IPS-18c (cell line): Measurements from ENCODE around the gene NAPG.
"Not testable (repeated sequence)": the region's sequence is repeated elsewhere in the genome, so short reads cannot be mapped to it uniquely, and the experiment has no call there.

Experiments used
- H3K4me3 ChIP-seq: 2 replicates; pipeline ENCODE4 v1.7.0; 2013; ENCODE audit warnings: low read depth, mild to moderate bottlenecking, low read length, moderate library complexity; ENCODE audit not compliant: insufficient read depth
- H3K9me3 ChIP-seq: one replicate; pipeline ENCODE4 v1.6.1; 2013; ENCODE audit warnings: mild to moderate bottlenecking, low read length, moderate library complexity; ENCODE audit not compliant: control insufficient read depth, insufficient read depth

The NAPG gene

GRCh38 chr18:10562773-10563160, 36.9 kb downstream of the NAPG start:
- H3K4me3 ChIP-seq, result no peak overlapping the region
- H3K9me3 ChIP-seq, result no peaks in the 10 kb centered on the region

DNA sequence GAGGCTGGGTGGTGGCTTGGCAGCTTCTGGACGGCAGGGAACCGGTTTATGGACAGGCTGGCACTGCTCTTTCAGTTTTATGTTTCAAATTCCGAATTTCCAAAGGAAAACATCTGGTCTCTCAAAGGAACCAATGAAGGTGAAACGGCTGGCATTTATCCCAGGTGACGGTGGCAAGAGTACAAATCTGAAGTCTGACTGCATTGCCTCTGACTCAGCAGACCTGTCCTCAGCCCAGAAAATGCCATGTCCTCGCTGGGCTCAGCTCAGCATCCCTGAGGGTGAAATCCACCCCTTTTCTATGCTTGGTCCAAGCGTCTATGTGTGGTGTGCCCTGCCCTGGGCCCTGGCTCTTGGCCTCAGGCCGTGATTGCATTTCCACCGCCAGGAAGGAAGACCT, 38.1 kb downstream of the NAPG start:
- H3K9me3 ChIP-seq, result no peaks in the 10 kb centered on the region
- H3K4me3 ChIP-seq, result no peak overlapping the region

DNA sequence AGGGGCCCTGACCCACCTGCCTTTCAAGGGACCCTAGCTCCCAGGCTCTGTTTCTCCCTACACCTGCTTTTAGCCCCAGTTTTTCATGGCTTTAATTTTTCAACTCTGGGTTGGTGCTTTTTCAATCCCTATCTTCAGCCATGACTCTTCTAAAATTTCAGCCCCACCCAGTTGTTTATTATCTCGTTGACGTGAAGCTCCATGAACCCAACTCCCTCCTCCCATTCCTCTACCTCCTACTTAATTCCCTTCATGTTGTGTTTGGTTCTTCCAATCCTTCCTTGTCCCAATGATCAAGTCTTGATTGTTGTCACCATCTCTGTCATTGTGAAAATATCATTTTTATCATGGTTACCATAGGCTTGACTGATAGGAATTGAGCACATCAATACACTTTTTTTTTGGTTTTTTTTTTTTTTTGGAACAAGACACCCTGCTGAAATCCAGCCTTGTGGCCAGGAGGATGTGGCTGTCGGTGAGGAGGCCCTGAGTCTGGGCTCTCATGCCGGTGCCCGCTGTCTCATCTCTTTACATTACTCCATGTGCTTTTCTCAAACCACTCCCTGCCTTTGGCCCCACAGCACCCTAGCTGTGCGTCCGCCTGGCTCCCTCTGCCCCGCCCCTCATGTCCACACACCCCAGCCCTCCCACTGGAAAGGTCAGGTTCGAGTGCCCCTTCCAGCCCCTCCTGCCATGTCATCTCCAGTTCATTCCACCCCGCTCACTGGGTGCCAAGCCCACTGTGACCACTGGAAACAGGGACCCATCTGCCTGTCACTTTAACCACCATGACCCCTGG, 39.3 kb downstream of the NAPG start:
- no peaks in the 10 kb centered on the region for H3K9me3 ChIP-seq
- no peak overlapping the region for H3K4me3 ChIP-seq

DNA sequence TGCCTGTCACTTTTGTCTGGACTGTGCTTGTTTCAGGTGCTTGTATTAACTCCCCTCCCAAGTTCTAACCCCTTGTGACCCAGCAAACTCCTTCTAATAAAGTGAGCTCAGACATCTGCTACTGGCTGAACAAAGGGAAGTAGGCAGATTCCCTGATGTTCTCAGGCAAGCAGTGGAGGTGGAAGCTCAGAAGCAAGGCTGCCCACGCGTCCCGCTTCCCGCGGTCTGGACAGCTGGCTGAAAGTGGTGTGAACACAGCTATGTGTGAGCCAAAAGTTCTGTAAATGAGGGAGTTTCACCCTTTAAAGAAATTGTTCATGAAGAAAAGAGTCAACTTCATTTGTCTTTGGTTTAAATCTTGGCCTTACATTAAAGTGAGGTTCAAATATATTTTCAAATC, 40.0 kb downstream of the NAPG start:
- Histone ChIP-seq H3K4me3 (no peak overlapping the region), H3K9me3 (no peaks in the 10 kb centered on the region)

DNA sequence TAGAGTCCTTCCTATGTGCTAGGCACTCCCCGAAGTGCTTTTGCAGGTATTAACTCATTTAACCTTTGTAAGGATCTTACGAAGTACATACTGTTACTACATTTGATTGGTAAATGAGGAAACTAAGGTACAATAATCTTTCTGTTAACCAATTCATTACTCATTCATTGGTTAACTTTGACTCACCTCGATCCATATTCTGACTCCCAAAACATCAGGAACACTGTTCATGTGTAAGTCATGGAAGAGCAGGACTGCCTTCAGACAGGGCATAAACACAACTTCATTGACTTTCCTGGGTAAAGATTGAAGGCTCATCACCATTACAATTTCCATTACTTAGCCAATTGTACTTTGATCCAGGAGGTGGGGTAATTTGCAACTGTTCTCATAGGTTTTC, 40.6 kb downstream of the NAPG start:
- H3K4me3 ChIP-seq, result no peak overlapping the region
- H3K9me3 ChIP-seq, result no peaks in the 10 kb centered on the region

DNA sequence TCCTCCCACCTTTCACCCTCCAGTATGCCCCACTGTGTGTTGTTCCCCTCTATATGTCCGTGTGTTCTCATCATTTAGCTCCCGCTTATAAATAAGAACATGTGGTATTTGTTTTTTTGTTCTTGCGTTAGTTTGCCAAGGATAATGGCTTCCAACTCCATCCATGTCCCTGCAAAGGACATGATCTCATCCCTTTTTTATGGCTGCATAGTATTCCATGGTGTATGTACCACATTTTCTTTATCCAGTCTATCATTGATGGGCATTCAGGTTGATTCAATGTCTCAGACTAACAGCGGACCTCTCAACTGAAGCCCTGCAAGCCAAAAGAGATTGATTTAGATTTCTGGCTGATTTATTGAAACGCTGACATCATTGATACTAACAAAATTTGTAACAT, 44.1 kb downstream of the NAPG start:
- not testable (repeated sequence) for H3K4me3 ChIP-seq, H3K9me3 ChIP-seq

- Histone ChIP-seq H3K4me3 (no peak overlapping the region), H3K9me3 (no peaks in the 10 kb centered on the region)
Observed at GRCh38 chr18:10570622-10571021, 44.8 kb downstream of the NAPG start.

DNA sequence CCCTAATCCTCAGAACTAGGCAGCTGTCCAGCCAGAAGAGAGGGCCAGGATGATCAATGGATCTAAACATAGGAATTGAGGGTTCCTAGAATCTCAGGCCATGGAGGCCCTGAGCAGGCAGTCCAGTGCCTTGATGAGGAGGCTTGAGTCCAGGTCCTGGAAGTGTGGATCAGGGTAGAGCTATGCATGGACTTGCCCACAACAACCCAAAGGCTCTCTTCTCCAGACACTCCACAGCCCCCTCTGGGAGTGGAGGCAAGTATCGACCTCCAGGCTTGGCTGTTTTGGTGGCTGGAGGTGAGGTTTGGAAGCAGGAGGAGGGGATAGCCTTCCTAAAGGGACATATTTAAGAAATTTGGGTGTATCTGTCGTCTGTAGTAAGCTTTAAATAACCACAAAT, 45.7 kb downstream of the NAPG start:
- H3K9me3 ChIP-seq, result no peaks in the 10 kb centered on the region
- no peak overlapping the region for H3K4me3 ChIP-seq

DNA sequence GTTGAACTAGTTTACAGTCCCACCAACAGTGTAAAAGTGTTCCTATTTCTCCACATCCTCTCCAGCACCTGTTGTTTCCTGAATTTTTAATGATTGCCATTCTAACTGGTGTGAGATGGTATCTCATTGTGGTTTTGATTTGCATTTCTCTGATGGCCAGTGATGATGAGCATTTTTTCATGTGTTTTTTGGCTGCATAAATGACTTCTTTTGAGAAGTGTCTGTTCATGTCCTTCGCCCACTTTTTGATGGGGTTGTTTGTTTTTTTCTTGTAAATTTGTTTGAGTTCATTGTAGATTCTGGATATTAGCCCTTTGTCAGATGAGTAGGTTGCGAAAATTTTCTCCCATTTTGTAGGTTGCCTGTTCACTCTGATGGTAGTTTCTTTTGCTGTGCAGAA, 47.4 kb downstream of the NAPG start:
- H3K4me3 ChIP-seq, H3K9me3 ChIP-seq: not testable (repeated sequence)

GRCh38 chr18:10574412-10574811, 48.6 kb downstream of the NAPG start:
- H3K4me3 ChIP-seq, H3K9me3 ChIP-seq: not testable (repeated sequence)

GRCh38 chr18:10577842-10578572, 52.2 kb downstream of the NAPG start:
- H3K9me3 ChIP-seq, H3K4me3 ChIP-seq: not testable (repeated sequence)

- not testable (repeated sequence) for H3K9me3 ChIP-seq, H3K4me3 ChIP-seq
Observed at GRCh38 chr18:10578573-10578899, 52.7 kb downstream of the NAPG start.

DNA sequence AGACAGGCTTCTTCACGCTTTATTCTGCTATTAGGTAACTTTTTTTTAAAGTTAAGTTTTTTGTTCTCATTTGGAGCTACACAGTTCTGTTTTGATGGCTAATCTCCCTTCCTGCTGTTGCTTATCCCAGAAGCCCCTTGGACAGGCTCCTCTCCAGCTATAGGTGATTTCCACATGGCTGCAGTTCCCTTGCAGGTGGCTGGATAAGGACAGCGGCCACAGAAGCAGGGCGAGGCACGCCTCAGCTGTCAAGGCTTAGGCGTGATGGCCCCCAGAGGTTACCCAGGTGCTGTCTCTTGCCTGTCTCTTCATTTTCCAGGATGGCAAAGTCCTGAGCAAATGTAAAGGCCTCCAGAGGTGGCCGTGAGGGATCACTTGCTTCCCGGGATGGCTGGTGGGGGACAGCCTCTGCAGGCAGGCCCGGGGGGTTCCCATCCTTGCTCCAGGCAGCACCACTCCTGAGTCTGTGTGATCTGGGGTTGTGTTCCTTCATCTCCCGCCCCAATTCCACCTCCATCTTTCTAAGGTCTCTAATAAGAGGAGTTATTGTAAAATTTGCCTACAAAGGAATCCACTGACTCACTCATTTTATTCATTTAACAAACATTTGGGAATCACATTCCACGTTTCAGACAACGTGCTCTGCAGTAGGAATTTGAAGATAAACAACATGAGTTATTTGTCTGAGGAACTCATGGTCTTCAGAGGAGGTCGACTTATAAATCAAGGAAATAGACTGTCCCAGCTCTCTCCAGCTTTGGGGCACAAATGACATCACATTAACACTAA, 53.4 kb downstream of the NAPG start:
- H3K4me3 ChIP-seq, result no peak overlapping the region
- H3K9me3 ChIP-seq, result peaks cover 2% of the 10 kb centered on the region

- Histone ChIP-seq H3K9me3 (peaks cover 2% of the 10 kb centered on the region), H3K4me3 (no peak overlapping the region)
Observed at GRCh38 chr18:10580215-10580614, 54.4 kb downstream of the NAPG start.

DNA sequence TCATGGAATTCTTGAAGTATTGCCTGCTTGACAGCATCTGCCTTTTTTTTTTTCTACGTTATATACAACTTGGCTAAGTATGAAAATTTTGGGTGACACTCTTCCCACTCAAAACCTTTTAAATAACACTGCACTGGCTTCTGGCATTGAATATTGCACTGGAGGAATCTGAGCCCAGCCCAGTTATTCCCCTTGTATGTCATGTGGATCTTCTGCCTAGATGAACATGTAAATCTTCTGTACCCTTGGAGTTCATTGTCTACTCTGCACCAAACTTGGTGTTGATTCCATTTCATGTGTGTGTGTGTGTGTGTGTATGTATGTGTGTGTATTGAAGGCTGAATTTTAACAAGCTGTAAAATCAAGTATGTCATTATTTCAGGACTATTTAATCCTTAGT, 59.4 kb downstream of the NAPG start:
- H3K9me3 ChIP-seq, result peaks cover 2% of the 10 kb centered on the region

GRCh38 chr18:10588975-10589374, 63.1 kb downstream of the NAPG start:
- Histone ChIP-seq H3K9me3 (peaks cover 2% of the 10 kb centered on the region), H3K4me3 (no peak overlapping the region)

More for the DNA sequence above, 59.4 kb downstream of the NAPG start:
- H3K4me3 ChIP-seq, result no peak overlapping the region

DNA sequence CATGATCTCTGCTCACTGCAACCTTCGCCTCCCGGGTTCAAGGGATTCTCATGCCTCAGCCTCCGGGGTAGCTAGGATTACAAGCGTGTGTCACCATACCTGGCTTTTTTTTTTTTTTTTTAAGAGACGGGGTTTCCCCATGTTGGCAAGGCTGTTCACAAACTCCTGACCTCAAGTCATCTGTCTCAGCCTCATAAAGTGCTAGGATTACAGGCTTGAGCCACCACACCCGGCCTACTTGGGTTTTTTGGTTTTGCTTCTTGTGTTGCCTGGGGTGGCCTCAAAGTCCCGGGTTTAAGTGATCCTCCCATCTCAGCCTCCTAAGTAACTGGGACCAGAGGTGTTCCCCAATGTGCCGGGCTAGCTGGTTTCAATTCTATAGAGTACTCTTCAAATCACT, 64.6 kb downstream of the NAPG start:
- no peak overlapping the region for H3K4me3 ChIP-seq
- H3K9me3 ChIP-seq, result peaks cover 2% of the 10 kb centered on the region

- Histone ChIP-seq H3K9me3 (peaks cover 2% of the 10 kb centered on the region), H3K4me3 (no peak overlapping the region)
Observed at GRCh38 chr18:10591896-10592295, 66.1 kb downstream of the NAPG start.
